ENCODE results near the gene SDCCAG8. TPM values are rescaled to one million over a fixed set of nuclear protein-coding genes. Genes with fewer than 3 reads are reported as not detected.

The SDCCAG8 gene
- total and polyA plus RNA-seq, 2 donors from 2014 or later: 29.6 to 53.2 TPM

- intact Hi-C loops (cut with DNase I): no loop called here
- TF ChIP-seq, protein P1, sequence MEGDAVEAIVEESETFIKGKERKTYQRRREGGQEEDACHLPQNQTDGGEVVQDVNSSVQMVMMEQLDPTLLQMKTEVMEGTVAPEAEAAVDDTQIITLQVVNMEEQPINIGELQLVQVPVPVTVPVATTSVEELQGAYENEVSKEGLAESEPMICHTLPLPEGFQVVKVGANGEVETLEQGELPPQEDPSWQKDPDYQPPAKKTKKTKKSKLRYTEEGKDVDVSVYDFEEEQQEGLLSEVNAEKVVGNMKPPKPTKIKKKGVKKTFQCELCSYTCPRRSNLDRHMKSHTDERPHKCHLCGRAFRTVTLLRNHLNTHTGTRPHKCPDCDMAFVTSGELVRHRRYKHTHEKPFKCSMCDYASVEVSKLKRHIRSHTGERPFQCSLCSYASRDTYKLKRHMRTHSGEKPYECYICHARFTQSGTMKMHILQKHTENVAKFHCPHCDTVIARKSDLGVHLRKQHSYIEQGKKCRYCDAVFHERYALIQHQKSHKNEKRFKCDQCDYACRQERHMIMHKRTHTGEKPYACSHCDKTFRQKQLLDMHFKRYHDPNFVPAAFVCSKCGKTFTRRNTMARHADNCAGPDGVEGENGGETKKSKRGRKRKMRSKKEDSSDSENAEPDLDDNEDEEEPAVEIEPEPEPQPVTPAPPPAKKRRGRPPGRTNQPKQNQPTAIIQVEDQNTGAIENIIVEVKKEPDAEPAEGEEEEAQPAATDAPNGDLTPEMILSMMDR (IDR thresholded peaks at IDR 0.05; ENCODE audit: borderline replicate concordance, extremely low read depth, insufficient read depth): no peak
- FAIRE-seq (no peak), DNase-seq (no peak)
- Histone ChIP-seq H3K27me3 (ENCODE audit: control insufficient read depth, insufficient read depth, low read length) (no peaks in the 10 kb centered on the region), H3K4me3 (ENCODE audit: low read length in 3 of 3) (no peak overlapping the region), H3K9ac (ENCODE audit: low read length in 3 of 3) (no peak overlapping the region), H3K9me3 (ENCODE audit: control insufficient read depth in 2 of 3, insufficient read depth in 1 of 3, low read length in 3 of 3) (no peaks in the 10 kb centered on the region), H3K36me3 (ENCODE audit: control insufficient read depth in 2 of 3, insufficient read depth in 3 of 3, low read length in 3 of 3) (no peaks in the 10 kb centered on the region), H3K4me1 (ENCODE audit: control insufficient read depth in 2 of 3, insufficient read depth in 2 of 3, low read depth in 1 of 3, low read length in 3 of 3) (no peaks in the 10 kb centered on the region), H3K27ac (ENCODE audit: low read depth in 2 of 2, low read length in 2 of 2) (no peak overlapping the region)
These were observed 201.6 kb downstream of the SDCCAG8 start for GRCh38 chr1:243457363-243457982.

DNA sequence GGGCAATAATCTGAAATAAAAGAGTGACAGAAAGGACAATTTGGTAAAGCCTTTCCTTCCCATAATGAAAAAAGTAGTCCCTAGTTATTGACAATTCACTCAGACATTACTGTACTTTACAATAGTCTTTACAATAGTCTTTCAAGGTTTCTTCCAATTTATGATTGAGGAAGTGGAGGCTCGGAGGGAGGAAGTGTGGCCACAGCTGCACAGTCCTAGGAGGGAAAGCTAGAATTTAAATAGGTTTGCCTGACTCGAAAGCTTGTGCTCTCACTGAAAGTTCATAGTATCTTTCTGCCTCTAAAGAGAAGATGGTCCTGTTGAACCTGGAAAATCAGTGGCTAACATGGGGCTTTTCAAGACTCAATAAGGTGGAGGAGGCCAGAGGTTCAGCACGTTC, 203.2 kb downstream of the SDCCAG8 start:
- Histone ChIP-seq H3K27me3 (ENCODE audit: control insufficient read depth, insufficient read depth, low read length) (no peaks in the 10 kb centered on the region), H3K4me1 (ENCODE audit: control insufficient read depth in 2 of 3, insufficient read depth in 2 of 3, low read depth in 1 of 3, low read length in 3 of 3) (no peaks in the 10 kb centered on the region), H3K36me3 (ENCODE audit: control insufficient read depth in 2 of 3, insufficient read depth in 3 of 3, low read length in 3 of 3) (no peaks in the 10 kb centered on the region), H3K27ac (ENCODE audit: low read depth in 2 of 2, low read length in 2 of 2) (no peak overlapping the region), H3K9ac (ENCODE audit: low read length in 3 of 3) (no peak overlapping the region), H3K4me3 (ENCODE audit: low read length in 3 of 3) (no peak overlapping the region), H3K9me3 (ENCODE audit: control insufficient read depth in 2 of 3, insufficient read depth in 1 of 3, low read length in 3 of 3) (no peaks in the 10 kb centered on the region)
- intact Hi-C loops (cut with DNase I): no loop called here
- DNase-seq: no peak
- TF ChIP-seq, protein P1 (IDR thresholded peaks at IDR 0.05; ENCODE audit: borderline replicate concordance, extremely low read depth, insufficient read depth): no peak
- FAIRE-seq: no peak

DNA sequence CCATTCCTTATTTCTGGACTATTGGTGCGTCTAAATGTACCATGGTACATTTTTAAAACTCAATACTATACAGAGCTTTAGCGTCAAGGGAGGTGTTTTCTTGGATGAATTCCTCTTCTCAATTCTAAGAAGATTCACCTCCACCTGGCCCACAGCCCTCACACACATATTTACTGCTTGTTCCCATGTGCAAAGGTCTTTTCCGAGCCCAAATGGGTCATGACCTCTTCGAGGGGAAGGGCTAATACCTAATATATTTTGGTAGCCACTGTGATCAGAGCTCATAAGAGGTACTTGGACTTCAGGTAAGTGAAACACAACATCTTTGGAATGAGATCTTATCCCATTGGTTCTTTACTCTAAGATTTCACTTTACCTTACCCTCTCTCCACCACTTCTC, 205.9 kb downstream of the SDCCAG8 start:
- FAIRE-seq: no peak
- Histone ChIP-seq H3K9me3 (ENCODE audit: control insufficient read depth in 2 of 3, insufficient read depth in 1 of 3, low read length in 3 of 3) (no peaks in the 10 kb centered on the region), H3K9ac (ENCODE audit: low read length in 3 of 3) (no peak overlapping the region), H3K4me3 (ENCODE audit: low read length in 3 of 3) (no peak overlapping the region), H3K36me3 (ENCODE audit: control insufficient read depth in 2 of 3, insufficient read depth in 3 of 3, low read length in 3 of 3) (no peaks in the 10 kb centered on the region), H3K27me3 (ENCODE audit: control insufficient read depth, insufficient read depth, low read length) (no peaks in the 10 kb centered on the region), H3K4me1 (ENCODE audit: control insufficient read depth in 2 of 3, insufficient read depth in 2 of 3, low read depth in 1 of 3, low read length in 3 of 3) (no peaks in the 10 kb centered on the region), H3K27ac (ENCODE audit: low read depth in 2 of 2, low read length in 2 of 2) (no peak overlapping the region)
- TF ChIP-seq, protein P1 (IDR thresholded peaks at IDR 0.05; ENCODE audit: borderline replicate concordance, extremely low read depth, insufficient read depth): no peak
- intact Hi-C loops (cut with DNase I): no loop called here
- DNase-seq: no peak

Data from kidney (tissue), 14 donors.